ENCODE measurements around the gene ANKS1A. TPM values are rescaled to one million over a fixed set of nuclear protein-coding genes. Genes with fewer than 3 reads are reported as not detected.

Gene ANKS1A
- total RNA-seq, 1 experiment from 2014 or later = 26.5 TPM

DNA sequence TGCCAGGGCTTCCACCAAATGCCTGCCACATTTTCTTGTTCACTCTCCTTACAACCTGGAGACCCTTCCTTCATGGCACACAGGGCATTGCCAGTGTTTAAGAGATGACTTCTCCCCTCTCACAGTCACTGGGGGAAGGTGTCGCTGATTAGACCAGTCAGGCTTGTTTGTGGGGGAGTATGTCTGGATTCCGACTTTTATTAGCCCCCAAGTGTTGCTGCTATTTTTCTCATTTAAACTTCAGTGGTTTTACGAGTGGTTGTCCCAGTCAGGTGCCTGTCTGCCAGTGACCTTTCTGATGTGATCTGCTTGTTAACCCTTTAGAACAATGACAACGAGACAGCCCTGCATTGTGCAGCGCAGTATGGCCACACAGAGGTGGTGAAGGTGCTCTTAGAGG lies 92.3 kb downstream of the ANKS1A start:
- Histone ChIP-seq H3K18ac (ENCODE audit: insufficient read length, low read depth, low read length) (no peak overlapping the region), H2BK120ac (ENCODE audit: low read depth, low read length, poor library complexity, severe bottlenecking) (no peak overlapping the region), H2BK15ac (ENCODE audit: low read depth, low read length) (no peak overlapping the region), H3K4me2 (ENCODE audit: insufficient read depth, insufficient read length, low read length) (no peak overlapping the region), H3K9ac (ENCODE audit: extremely low read depth, insufficient read length, low read length) (no peak overlapping the region), H3K27me3 (ENCODE audit: insufficient read depth, low read length) (no peaks in the 10 kb centered on the region), H3K79me1 (ENCODE audit: insufficient read depth, low read depth, low read length, poor library complexity, severe bottlenecking) (no peaks in the 10 kb centered on the region), H4K8ac (replicated peaks; ENCODE audit: insufficient read length, low read depth, low read length) (no peak overlapping the region), H3K56ac (ENCODE audit: insufficient read length, low read depth, low read length) (no peak overlapping the region), H3K4me1 (ENCODE audit: insufficient read depth, low read length) (no peaks in the 10 kb centered on the region), H3K14ac (ENCODE audit: insufficient read depth, low read length) (no peak overlapping the region), H3K27ac (ENCODE audit: insufficient read length, low read depth, low read length) (no peak overlapping the region), H3K79me2 (ENCODE audit: insufficient read depth, low read length) (no peaks in the 10 kb centered on the region), H3K4ac (ENCODE audit: low read depth, low read length) (no peak overlapping the region), H2AK5ac (ENCODE audit: insufficient read length, low read length) (no peak overlapping the region), H2AFZ (ENCODE audit: low read length) (no peak overlapping the region), H4K5ac (ENCODE audit: insufficient read length, low read depth, low read length) (no peak overlapping the region), H2BK5ac (ENCODE audit: insufficient read length, low read length) (no peak overlapping the region), H4K91ac (ENCODE audit: insufficient read length, low read depth, low read length) (no peak overlapping the region), H3K23ac (ENCODE audit: insufficient read length, low read depth, low read length) (no peak overlapping the region), H2BK20ac (ENCODE audit: low read depth, low read length, poor library complexity, severe bottlenecking) (no peak overlapping the region), H4K20me1 (ENCODE audit: control insufficient read depth, insufficient read depth, insufficient read length) (no peaks in the 10 kb centered on the region), H2BK12ac (ENCODE audit: insufficient read length, low read depth, low read length) (no peak overlapping the region), H3K9me3 (ENCODE audit: control insufficient read depth, low read depth, low read length) (no peaks in the 10 kb centered on the region), H3K23me2 (ENCODE audit: insufficient read length, low read depth, low read length, poor library complexity, severe bottlenecking) (no peaks in the 10 kb centered on the region), H3T11ph (ENCODE audit: low read length) (no peak overlapping the region)
- Mint-ChIP-seq H3K27me3 (ENCODE audit: low read depth) (no peaks in the 10 kb centered on the region), H3K27ac (peak overlapping the region in 1 of 3 experiments; percentile 64; a peak in 2 of 7 replicates), H3K9me3 (no peaks in the 10 kb centered on the region), H3K36me3 (ENCODE audit: insufficient read depth in 1 of 3, low read depth in 3 of 3) (peaks cover 9 to 38% (median 33%) of the 10 kb centered on the region in 3 experiments; a peak in 6 of 7 replicates), H3K4me3 (no peak overlapping the region), H3K4me1 (no peaks in the 10 kb centered on the region)
- TF ChIP-seq CTCF (conservative IDR thresholded peaks at IDR 0.05) = no peak
- WGBS (ENCODE audit: extremely low coverage, insufficient read length, low lambda C conversion rate) = no CpG with 5 or more reads among the region's 5 CpGs
- no peak for DNase-seq

Measured in H9 (cell line).